Brain microvascular endothelial cell (primary cell): ENCODE data around the gene DNAJB6.
A peak's percentile ranks its signal among the peaks of the same experiment; 100 is the strongest.

ENCODE experiments used
- DNase-seq: peaks from one replicate; pipeline ENCODE4 v3.0.0-alpha.2; 2020
- H3K27ac ChIP-seq: fragments of 250-450 bp; sonication (Bioruptor Pico); 2 replicates; pipeline ENCODE4 v1.5.1; 2020; ENCODE audit warnings: mild to moderate bottlenecking, moderate library complexity
- H3K27me3 ChIP-seq: fragments of 250-450 bp; sonication (Bioruptor Pico); replicated peaks from 2 replicates; pipeline ENCODE4 v1.5.1; 2020; ENCODE audit warnings: mild to moderate bottlenecking
- H3K36me3 ChIP-seq: fragments of 250-450 bp; sonication (Bioruptor Pico); replicated peaks from 2 replicates; pipeline ENCODE4 v1.5.1; 2020; ENCODE audit warnings: mild to moderate bottlenecking
- H3K4me3 ChIP-seq: 2 replicates; pipeline ENCODE4 v1.5.1; 2011; ENCODE audit warnings: low read depth, mild to moderate bottlenecking, control low read depth, low read length, moderate library complexity
- CTCF ChIP-seq: IDR thresholded peaks from 2 replicates; pipeline ENCODE4 v1.5.1; 2011; ENCODE audit warnings: low read depth, mild to moderate bottlenecking, moderate library complexity, low read length, control low read depth, inconsistent platforms; ENCODE audit errors: missing control alignments
- in situ Hi-C: cut with HindIII; loops from 2 replicates; pipeline ENCODE4 v1.10.0; 2017; ENCODE audit warnings: low sequenced_read_pairs, low pct_ligation_motif_present

DNAJB6 gene

GRCh38 chr7:157397731-157398691 is 61.2 kb downstream of the DNAJB6 start:
- peak; percentile 76 for DNase-seq
- H3K36me3 ChIP-seq = peaks cover 37% of the 10 kb centered on the region

GRCh38 chr7:157399086-157399687 is 62.4 kb downstream of the DNAJB6 start:
- no peak for TF ChIP-seq CTCF
- no peaks in the 10 kb centered on the region for H3K27me3 ChIP-seq
- peaks cover 37% of the 10 kb centered on the region for H3K36me3 ChIP-seq
- H3K4me3 ChIP-seq = no peak overlapping the region
- DNase-seq = no peak
- in situ Hi-C loops = no loop called here
- peak overlapping the region; percentile 63 for H3K27ac ChIP-seq

More at GRCh38 chr7:157397731-157398691, 61.2 kb downstream of the DNAJB6 start:
- H3K27me3 ChIP-seq = no peaks in the 10 kb centered on the region
- H3K27ac ChIP-seq = peak overlapping the region; percentile 63
- no peak overlapping the region for H3K4me3 ChIP-seq
- in situ Hi-C loops = no loop called here
- peak; percentile 80 for TF ChIP-seq CTCF

- DNase-seq = no peak
- TF ChIP-seq CTCF = no peak
- in situ Hi-C loops = no loop called here
- no peak overlapping the region for H3K4me3 ChIP-seq
- peaks cover 36% of the 10 kb centered on the region for H3K36me3 ChIP-seq
- no peak overlapping the region for H3K27ac ChIP-seq
- H3K27me3 ChIP-seq = no peaks in the 10 kb centered on the region
Observed at GRCh38 chr7:157400171-157400860, 63.5 kb downstream of the DNAJB6 start.

- no peak for DNase-seq
- no peak for TF ChIP-seq CTCF
- Histone ChIP-seq H3K36me3 (peaks cover 37% of the 10 kb centered on the region), H3K27me3 (no peaks in the 10 kb centered on the region), H3K27ac (no peak overlapping the region), H3K4me3 (no peak overlapping the region)
- in situ Hi-C loops = no loop called here
Observed at GRCh38 chr7:157401567-157402387, 65.0 kb downstream of the DNAJB6 start.

- in situ Hi-C loops = no loop called here
- Histone ChIP-seq H3K36me3 (peaks cover 35% of the 10 kb centered on the region), H3K27ac (no peak overlapping the region), H3K4me3 (no peak overlapping the region), H3K27me3 (no peaks in the 10 kb centered on the region)
- no peak for TF ChIP-seq CTCF
- DNase-seq = no peak
Observed at GRCh38 chr7:157402388-157402703, 65.5 kb downstream of the DNAJB6 start.
